Ammon's horn (tissue), 1 donor: ENCODE results near the gene PRM3.
"Not testable (repeated sequence)": the region's sequence is repeated elsewhere in the genome, so short reads cannot be mapped to it uniquely, and the experiment has no call there.

Experiments
- DNase-seq: peaks from one replicate; pipeline ENCODE4 v3.0.0-alpha.2; 2016; ENCODE audit warnings: low spot score

Gene PRM3

DNA sequence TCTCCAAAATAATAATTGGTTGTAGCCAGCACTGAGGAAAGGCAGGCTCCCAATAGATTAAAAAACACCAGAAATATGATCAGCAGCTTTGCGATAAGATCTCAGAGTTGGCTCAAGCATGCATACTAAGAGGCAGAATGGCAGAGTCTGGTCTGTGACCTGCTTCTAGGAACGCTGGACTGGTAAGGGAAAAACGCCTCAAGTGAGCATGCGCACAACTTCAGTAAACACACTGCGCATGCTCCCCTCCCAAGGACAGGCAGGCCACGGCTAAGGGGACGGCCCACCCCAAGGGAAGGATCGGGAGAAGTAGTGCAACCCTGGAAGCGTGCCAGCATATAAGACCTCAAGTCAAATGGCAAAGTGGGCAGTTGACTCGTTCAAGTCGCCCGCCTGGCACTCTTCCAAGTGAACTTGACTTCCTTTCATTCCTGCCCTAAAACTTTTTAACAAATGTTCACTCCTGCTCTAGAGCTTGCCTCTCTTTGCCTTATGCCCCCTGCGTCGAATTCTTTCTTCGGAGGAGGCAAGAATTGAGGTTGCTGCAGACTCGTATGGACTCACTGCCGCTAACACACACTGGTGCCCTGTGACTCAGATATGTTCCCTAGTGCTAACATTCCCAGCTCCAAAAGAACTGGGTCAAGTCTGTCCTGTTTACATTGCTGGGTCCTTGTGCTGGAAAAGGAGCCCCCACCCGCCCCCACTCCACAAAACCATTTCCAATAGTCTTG is 30.1 kb upstream of the PRM3 start:
- no peak for DNase-seq

GRCh38 chr16:11302977-11303376 is 29.5 kb upstream of the PRM3 start:
- no peak for DNase-seq

DNA sequence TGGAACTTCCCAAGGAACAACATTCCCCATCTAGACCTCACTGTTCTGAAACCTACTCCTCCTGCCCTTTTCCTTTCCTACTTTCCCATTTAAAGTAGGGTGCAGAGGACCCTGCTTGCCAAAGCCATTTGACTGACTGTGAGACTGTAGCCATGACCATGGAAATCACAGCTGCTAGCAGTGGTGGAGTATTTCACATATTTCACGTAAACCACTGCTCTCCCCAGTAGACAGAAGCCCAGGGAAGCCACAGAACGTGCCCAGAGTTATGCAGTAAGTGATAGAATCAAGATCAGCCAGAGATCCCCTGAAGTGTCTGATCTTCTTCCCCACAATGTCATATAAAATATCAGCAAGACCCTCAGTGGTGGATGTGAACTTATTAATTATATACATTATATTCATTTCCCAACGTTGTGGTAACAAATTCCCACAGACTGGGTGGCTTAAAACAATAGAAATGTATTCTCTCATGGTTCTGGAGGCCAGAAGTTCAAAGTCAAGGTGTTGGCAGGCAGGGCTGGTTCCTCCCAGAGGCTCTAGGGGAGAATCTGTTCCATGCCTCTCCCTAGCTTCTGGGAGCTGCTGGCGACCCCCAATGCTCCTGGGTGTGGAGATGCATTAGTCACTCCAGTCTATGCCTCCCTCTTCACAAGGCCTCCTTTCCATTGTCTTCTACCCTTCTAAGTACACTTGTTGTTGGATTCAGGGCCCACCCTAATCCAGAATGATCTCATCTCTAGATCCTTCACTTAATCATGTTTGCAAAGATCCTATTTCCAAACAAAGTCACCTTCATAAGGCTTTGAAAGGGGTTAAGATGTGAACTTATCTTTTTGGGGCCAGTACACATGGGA is 28.4 kb upstream of the PRM3 start:
- no peak for DNase-seq

GRCh38 chr16:11300560-11300892 is 27.1 kb upstream of the PRM3 start:
- DNase-seq = no peak

GRCh38 chr16:11299865-11300559 is 26.6 kb upstream of the PRM3 start:
- no peak for DNase-seq

- DNase-seq = not testable (repeated sequence)
These were observed 25.6 kb upstream of the PRM3 start for GRCh38 chr16:11298950-11299547.

- no peak for DNase-seq
These were observed 24.9 kb upstream of the PRM3 start for GRCh38 chr16:11298143-11298900.

DNA sequence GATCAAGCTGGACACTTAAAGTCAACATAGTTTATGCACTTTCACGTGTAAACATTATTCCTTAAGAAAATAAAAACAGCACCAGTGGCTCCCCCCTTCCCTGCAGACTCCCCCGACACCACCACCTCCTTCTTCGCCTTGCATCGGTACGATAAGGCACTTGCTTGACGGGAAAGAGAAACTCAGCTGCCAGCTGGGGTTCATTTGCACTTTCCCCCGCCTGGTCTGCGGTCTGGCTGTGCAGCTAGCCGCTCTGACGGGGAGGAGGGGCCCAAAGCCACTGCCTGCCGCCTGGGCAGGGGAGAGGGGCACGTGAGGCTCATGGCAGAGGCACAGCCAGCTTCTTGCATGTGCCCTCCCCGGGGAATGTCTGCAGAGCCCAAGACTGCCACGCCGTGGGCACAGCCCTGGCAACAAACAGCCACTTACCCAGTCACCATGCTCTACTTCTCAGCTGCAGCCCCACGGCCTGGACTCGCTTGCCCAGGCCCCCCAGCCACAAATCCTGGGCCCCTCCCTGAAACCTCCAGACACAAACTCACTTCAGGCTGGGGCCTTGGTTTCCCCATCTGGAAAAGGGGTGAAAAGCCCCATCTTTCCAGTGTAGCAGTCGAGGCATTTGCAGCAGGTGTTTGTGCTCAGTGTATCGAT is 24.2 kb upstream of the PRM3 start:
- DNase-seq = peak; percentile 85

DNA sequence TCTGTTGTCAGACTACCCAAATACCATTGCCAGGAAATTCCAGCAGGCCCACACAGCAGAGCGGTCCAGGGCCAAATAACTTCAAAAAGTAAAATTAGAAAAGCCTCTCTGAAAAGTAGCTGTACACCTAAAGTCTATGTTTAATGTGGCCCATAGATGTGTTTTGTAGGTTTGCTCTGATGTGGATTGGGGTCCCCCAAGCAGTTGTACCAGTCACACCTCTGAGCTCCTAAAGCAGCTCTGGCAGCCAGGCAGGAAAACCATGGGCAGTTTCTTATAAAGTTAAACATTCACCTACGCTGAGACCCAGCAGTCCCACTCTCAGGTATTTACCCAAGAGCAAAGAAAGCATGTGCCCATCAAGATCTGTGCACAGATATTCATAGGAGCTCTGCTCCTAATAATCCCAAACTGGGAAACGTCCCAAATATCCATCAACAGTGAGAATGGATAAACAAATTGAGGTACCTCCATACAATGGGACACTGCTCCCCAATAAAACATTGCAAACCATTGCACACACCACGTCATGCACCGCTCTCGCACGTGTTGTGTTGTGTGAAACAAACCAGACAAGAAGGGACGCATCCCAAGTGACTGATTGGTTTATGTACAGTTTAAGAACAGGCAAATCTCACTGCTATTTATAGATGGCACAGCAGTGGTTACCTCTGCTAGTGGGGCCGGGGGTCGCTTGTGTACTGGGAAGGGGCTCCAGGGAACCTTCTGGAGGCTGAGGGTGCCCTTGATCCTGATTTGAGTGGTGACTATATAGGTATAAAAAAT is 23.5 kb upstream of the PRM3 start:
- DNase-seq = no peak

DNA sequence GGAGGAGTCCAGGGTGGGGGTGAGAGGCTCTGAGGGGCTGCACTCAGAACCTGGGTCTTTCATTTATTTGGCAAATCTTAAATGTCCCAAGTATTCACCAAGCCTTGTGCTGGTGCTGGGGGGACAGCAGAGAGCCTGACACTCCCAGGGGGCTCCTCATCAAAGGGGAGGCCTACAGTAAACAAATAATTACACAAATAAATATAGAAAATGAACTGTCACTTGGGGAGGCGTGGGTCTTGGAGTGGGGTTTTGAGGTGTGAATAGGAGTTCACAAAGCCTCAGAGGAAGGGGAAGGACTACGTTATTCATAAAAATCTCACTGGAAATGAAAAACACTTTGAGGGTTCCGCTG is 22.9 kb upstream of the PRM3 start:
- no peak for DNase-seq

- DNase-seq = no peak
These were observed 22.2 kb upstream of the PRM3 start for GRCh38 chr16:11295672-11296071.

GRCh38 chr16:11292076-11292748 is 18.8 kb upstream of the PRM3 start:
- no peak for DNase-seq

GRCh38 chr16:11291091-11291703 is 17.8 kb upstream of the PRM3 start:
- no peak for DNase-seq

GRCh38 chr16:11290102-11290893 is 16.9 kb upstream of the PRM3 start:
- DNase-seq = no peak

GRCh38 chr16:11289696-11290095 is 16.3 kb upstream of the PRM3 start:
- not testable (repeated sequence) for DNase-seq

GRCh38 chr16:11289202-11289601 is 15.8 kb upstream of the PRM3 start:
- no peak for DNase-seq

GRCh38 chr16:11285842-11286241 is 12.4 kb upstream of the PRM3 start:
- DNase-seq = no peak

DNA sequence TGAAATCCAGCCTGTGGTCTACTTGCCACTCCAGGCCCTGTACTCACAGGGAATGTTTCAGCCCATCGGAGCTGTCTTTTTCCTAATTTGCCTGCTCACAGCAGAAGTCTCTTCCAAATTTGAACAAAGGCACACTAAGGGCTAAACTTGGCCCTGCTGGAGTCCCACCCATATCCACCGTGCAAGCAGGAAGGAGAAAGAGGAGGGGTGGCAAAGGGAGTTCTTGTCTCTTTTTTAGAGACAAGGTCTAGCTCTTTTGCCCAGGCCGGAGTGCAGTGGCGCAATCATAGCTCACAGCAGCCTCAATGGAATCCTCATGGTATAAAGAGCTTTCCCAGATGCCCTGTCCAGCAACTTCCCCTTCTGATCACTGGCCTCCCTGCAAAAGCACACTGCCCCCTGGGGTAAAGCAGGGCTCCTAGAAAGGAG is 10.4 kb upstream of the PRM3 start:
- no peak for DNase-seq
